Suprapubic skin (tissue), 4 donors: ENCODE measurements around the gene MYBPC1. TPM values are rescaled to one million over a fixed set of nuclear protein-coding genes. Genes with fewer than 3 reads are reported as not detected.

Source experiments
- DNase-seq, 2 donors: peaks; one replicate each; pipeline ENCODE4 v3.0.0-alpha.2; 2019; ENCODE audit warnings: low spot score in 2 of 2
- H3K27ac ChIP-seq: fragments of 200-600 bp; sonication (generic); one replicate; pipeline ENCODE4 v1.5.1; 2019
- H3K27me3 ChIP-seq: fragments of 200-600 bp; sonication (generic); one replicate; pipeline ENCODE4 v1.5.1; 2019
- H3K36me3 ChIP-seq: fragments of 200-600 bp; sonication (generic); one replicate; pipeline ENCODE4 v1.5.1; 2019
- H3K4me1 ChIP-seq: fragments of 200-600 bp; sonication (generic); one replicate; pipeline ENCODE4 v1.5.1; 2019
- H3K4me3 ChIP-seq: fragments of 200-600 bp; sonication (generic); one replicate; pipeline ENCODE4 v1.5.1; 2019; ENCODE audit warnings: mild to moderate bottlenecking
- H3K9me3 ChIP-seq: fragments of 200-600 bp; sonication (generic); one replicate; pipeline ENCODE4 v1.5.1; 2019
- CTCF ChIP-seq, 2 donors: fragments of 200-600 bp in 1 of 2; fragments of 450-650 bp in 1 of 2; sonication (generic) in 1 of 2; IDR thresholded peaks; one replicate each; pipeline ENCODE4 v1.5.1; 2016 to 2019; ENCODE audit warnings: antibody characterized with exemption in 2 of 2, mild to moderate bottlenecking in 1 of 2, moderate library complexity in 1 of 2
- EP300 ChIP-seq: sonication (generic); formaldehyde crosslinking; IDR thresholded peaks from one replicate; pipeline ENCODE4 v1.6.1; 2017; ENCODE audit warnings: antibody characterized with exemption
- POLR2A ChIP-seq, 2 donors: fragments of 450-650 bp; IDR thresholded peaks; one replicate each; pipeline ENCODE4 v1.6.1; 2017; ENCODE audit warnings: antibody characterized with exemption in 2 of 2, mild to moderate bottlenecking in 2 of 2, moderate library complexity in 2 of 2
- POLR2AphosphoS5 ChIP-seq, 3 donors: sonication (generic); formaldehyde crosslinking; IDR thresholded peaks; one replicate each; pipeline ENCODE4 v1.6.1; 2017; ENCODE audit warnings: antibody characterized with exemption in 3 of 3
- WGBS: methylation state at CpG from one replicate; pipeline ENCODE4 v1.1.5; 2018; 5-methylcytosine and 5-hydroxymethylcytosine counted together
- total RNA-seq, 4 donors: library from RNA; depleted of rRNA; stranded (reverse); fragments of >200 nt; gene quantifications; one replicate each; pipeline ENCODE4 v1.1.0, GENCODE V29; 2016

MYBPC1 gene
- total RNA-seq, 4 donors from 2014 or later = 2.1 to 11.9 (median 7.0) TPM

- peak overlapping the region; percentile 60 for H3K27ac ChIP-seq
- H3K4me3 ChIP-seq = no peak overlapping the region
- no peak for DNase-seq
- H3K4me1 ChIP-seq = peaks cover 4% of the 10 kb centered on the region
- WGBS = 44% methylated on average over 10 of the region's 10 CpGs
- H3K9me3 ChIP-seq = no peaks in the 10 kb centered on the region
- no peaks in the 10 kb centered on the region for H3K36me3 ChIP-seq
- no peaks in the 10 kb centered on the region for H3K27me3 ChIP-seq
- TF ChIP-seq POLR2AphosphoS5 (IDR thresholded peaks at IDR 0.05) (no peak), EP300 (no peak), CTCF (IDR thresholded peaks at IDR 0.05) (no peak), POLR2A (IDR thresholded peaks at IDR 0.05) (no peak)
Observed at GRCh38 chr12:101608301-101609133, 13.7 kb downstream of the MYBPC1 start.

- no peak for DNase-seq
- Histone ChIP-seq H3K27ac (peak overlapping the region; percentile 60), H3K9me3 (no peaks in the 10 kb centered on the region), H3K4me1 (peaks cover 9% of the 10 kb centered on the region), H3K36me3 (no peaks in the 10 kb centered on the region), H3K27me3 (no peaks in the 10 kb centered on the region), H3K4me3 (no peak overlapping the region)
- 95% methylated on average over 4 of the region's 4 CpGs for WGBS
- TF ChIP-seq POLR2A (IDR thresholded peaks at IDR 0.05) = no peak
- TF ChIP-seq CTCF (IDR thresholded peaks at IDR 0.05) = no peak
- no peak for TF ChIP-seq EP300
- TF ChIP-seq POLR2AphosphoS5 (IDR thresholded peaks at IDR 0.05) = no peak
Observed at GRCh38 chr12:101609198-101609597, 14.4 kb downstream of the MYBPC1 start.

GRCh38 chr12:101612160-101612916, 17.6 kb downstream of the MYBPC1 start:
- 77% methylated on average over 7 of the region's 7 CpGs for WGBS
- H3K27me3 ChIP-seq = no peaks in the 10 kb centered on the region
- no peaks in the 10 kb centered on the region for H3K9me3 ChIP-seq
- TF ChIP-seq EP300 (no peak), POLR2AphosphoS5 (IDR thresholded peaks at IDR 0.05) (no peak), POLR2A (IDR thresholded peaks at IDR 0.05) (no peak), CTCF (IDR thresholded peaks at IDR 0.05) (no peak)
- no peak overlapping the region for H3K4me3 ChIP-seq
- H3K27ac ChIP-seq = no peak overlapping the region
- DNase-seq = no peak
- H3K4me1 ChIP-seq = peaks cover 38% of the 10 kb centered on the region
- H3K36me3 ChIP-seq = no peaks in the 10 kb centered on the region

- Histone ChIP-seq H3K4me1 (peaks cover 50% of the 10 kb centered on the region), H3K36me3 (no peaks in the 10 kb centered on the region), H3K4me3 (peak overlapping the region; percentile 5), H3K9me3 (no peaks in the 10 kb centered on the region), H3K27ac (peak overlapping the region; percentile 79), H3K27me3 (no peaks in the 10 kb centered on the region)
- WGBS = 15% methylated on average over 4 of the region's 4 CpGs
- no peak for DNase-seq
- TF ChIP-seq EP300 (no peak), POLR2AphosphoS5 (IDR thresholded peaks at IDR 0.05) (no peak), CTCF (IDR thresholded peaks at IDR 0.05) (no peak), POLR2A (IDR thresholded peaks at IDR 0.05) (no peak)
Observed at GRCh38 chr12:101616027-101616494, 21.3 kb downstream of the MYBPC1 start.
